ENCODE data around the gene APP.

GRCh38 chr21:26195708-26196107, 25.1 kb upstream of the APP start:
- TF ChIP-seq CTCF (IDR thresholded peaks at IDR 0.05; ENCODE audit: low read length) = no peak
- no peak for TF ChIP-seq EZH2 (IDR thresholded peaks at IDR 0.05; ENCODE audit: borderline replicate concordance, low read length)
